Right renal cortex interstitium (tissue), 3 donors: ENCODE measurements around the gene NFATC3. TPM values are rescaled to one million over a fixed set of nuclear protein-coding genes. Genes with fewer than 3 reads are reported as not detected.

Experiments
- DNase-seq, 3 donors: peaks; one replicate each; pipeline ENCODE4 v3.0.0-alpha.2; 2013; ENCODE audit warnings: low read depth in 3 of 3, low spot score in 2 of 3
- polyA plus RNA-seq, 3 donors: library from polyadenylated mRNA; unstranded; fragments of 120-200 nt; gene quantifications; one replicate each; pipeline ENCODE4 v1.2.1, GENCODE V29; 2013; ENCODE audit not compliant: insufficient read length in 3 of 3

The NFATC3 gene
- polyA plus RNA-seq, 3 donors = 35.7 to 39.6 (median 36.1) TPM

DNA sequence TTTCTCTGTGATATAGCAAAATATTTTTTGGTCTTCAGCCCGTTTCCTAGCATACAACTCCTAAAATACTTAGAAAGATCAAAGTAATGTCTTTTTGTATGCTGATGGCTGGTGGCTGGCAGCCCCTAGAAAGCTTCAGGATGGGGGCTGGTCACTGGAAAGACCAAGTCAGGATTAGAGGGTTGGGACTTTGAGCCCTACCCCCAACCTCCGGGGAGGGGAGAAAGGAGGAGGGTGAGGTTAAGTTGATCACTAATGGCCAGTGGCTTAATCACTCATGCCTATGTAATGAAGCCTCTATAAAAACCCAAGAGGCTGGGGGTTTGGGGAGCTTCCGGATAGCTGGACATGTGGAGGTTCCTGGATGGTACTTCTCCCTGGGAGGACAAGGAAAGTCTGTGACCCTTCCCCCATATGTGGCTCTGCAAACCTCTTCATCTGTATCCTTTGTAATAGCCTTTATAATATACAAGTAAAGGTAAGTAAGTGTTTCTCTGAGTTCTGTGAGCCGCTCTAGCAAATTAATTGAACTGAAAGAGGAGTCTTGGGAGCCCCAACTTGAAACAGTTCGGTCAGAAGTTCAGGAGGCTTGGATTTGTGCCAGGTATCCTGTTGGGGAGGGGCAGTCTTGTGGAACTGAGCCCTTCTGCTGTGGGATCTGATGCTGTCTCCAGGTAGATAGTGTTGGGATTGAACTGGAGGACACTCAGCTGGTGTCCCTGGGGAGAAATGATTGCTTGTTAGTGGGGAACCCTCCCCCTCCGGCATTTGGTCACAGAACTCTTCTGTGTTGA is 182.6 kb downstream of the NFATC3 start:
- no peak for DNase-seq

DNA sequence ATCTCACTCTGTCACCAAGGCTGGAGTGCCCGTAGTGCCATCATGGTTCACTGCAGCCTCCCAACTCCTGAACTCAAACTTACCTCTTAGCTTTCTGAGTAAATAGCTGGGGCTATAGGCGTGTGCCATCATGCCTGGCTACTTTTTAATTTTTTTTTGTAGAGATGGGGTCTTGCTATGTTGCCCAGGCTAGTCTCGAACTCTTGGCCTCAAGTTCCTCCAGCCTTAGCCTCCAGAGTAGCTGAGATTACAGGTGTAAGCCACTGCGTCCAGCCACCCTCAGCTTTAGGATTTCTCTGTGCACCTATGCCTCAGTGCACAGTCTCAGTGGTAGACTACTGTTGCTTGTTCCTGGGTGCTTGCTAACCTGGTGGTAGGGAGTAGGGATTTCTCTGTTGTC is 184.6 kb downstream of the NFATC3 start:
- no peak for DNase-seq

DNA sequence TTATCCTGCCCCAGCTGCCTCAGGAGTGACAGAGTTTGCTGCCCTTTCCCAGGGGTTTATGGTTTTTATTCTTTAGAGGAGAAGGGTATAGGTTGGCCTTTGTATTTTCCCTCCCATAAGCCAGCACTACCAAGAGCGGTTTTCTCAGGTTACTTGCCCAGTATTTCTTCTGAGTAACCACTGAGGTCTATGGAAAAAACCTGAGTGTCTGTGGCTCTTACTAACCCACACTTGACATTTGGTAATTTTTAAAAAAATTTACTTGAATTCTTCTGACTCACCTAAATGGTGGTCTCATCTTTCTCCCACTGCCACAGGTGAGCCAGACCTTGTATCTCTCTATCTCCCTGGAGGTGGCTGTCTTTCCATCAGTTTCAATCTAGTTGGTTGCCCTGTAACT is 185.2 kb downstream of the NFATC3 start:
- DNase-seq = no peak

DNA sequence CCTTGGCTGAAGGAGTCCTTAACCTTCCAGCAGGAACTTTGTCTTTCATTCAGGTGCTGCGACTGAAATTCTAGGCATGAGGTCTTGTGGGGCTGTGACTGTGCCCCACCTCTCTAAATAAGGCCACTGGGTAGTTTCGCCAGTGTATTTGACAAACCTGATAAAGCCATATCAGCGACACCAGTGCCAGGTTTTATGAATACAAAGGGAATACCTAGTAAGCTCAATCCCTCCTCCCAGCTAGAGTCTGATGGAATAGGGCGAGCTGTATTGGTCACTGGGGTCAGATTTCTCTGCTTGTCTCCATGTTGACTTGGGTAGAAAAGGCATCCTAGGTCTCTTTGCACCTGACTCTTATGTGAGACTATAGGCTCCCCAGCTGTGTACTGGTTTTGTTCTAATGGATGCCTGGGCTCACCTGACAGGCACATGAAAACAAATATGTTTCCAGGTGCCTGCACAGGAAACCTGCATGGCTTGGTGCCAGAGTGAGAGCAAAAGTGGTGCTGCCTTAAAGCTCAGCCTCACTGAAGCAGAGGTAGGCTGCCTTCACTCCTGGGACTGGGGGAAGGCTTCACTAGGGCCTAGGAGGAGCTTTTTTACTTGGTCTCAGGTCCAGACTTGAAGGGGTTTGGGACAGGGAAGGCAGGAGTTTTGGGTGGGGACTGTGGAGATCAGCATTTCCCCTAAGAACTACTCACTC is 187.5 kb downstream of the NFATC3 start:
- no peak for DNase-seq

DNA sequence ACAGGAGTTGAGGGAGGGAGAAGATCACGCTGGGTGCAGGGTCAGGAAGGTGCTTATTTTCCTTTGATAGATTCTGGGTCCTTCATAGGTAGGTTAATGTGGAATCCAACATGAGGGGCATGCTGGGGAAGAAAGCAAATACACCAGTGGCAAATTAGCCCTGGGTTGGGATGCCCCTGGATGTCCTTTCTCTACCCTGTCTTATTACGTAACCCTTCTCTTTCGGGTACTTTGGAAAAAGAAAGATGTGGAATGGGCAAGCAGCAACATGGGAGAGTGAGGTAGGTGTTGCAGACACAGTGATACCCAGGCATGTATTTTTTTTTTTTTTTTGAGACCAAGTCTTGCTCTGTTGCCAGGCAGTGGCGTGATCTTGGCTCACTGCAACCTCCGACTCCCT is 188.3 kb downstream of the NFATC3 start:
- DNase-seq = no peak

DNA sequence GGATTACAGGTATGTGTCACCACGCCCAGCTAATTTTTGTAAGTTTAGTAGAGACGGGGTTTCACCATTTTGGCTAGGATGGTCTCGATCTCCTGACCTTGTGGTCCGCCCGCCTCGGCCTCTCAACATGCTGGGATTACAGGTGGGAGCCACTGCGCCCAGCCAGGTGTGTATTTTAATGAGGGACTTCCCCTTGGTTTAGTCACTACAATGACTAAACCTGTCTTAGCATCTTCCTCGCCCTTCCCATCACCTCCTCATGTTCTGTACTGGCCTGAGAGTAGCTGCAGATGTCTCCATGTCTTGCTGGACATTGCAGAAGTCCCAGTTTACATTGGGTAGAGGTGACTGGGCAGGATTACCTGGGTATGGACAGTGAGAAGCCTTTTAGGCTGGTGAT is 188.7 kb downstream of the NFATC3 start:
- DNase-seq = no peak

DNA sequence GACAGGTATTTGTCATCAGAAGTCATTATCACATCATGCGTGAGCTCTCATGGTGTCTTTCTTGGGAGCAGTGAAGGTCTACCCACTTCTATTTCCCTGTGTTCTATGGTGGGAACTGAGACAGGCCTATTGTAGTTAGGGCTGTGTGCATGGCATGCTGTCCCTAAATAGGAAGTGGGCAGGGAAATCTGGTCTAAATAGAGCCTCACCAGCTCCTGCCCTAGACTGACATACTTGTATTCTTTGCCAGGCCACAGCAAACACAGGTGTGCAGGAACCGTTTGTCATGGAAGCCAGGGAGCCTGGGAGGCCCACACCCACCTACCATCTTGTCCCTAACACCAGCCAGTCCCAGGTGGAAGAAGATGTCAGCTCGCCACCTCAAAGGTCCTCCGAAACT is 189.3 kb downstream of the NFATC3 start:
- DNase-seq = no peak

DNA sequence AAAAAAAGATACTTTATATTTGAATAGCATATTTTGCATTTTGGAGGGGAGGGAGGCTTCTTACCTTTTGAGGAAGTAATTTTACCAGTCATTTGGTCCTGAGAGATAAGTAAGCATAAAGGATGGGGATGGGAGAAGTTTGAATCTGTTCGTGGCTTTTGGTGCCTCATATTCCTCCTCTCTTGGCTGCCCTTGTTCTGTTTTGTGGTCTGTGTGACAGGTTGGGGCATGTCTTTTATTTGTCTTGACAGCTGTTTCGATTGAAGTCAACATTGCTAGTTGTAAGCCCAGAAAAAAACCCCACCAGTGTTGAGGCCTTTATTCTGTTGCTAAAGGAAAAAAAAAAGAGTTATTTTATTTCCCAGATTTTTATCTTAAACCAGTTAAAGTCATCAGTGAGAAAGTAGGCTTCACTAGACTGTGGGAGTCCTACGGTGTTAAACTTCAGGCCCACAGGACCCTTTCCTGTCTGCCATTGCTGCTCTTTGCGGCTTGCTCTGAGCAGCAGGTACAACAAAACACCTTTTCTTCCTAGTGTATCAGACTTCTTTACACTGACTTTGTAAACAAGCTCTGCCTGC is 190.5 kb downstream of the NFATC3 start:
- no peak for DNase-seq

DNA sequence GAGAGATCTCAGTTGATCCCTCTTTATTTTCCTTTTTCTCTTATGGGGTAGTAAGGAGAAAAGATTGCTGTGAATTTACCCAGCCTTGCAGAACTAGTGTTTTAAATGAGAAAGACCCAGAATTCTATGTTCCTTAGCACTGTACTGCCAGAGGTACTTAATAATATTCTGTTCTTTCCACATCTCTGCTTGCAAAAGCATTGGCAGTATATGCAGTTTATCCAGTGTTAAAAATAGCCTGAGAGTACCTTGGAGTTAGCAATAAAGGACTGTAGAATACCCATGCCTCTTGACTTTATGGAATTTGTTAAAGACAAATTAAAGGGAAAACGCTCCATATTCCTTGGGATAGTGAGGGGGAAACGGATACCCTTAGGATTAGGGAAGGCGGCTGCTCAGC is 191.1 kb downstream of the NFATC3 start:
- DNase-seq = no peak

Other genes starting within 250 kb of the NFATC3 start
- 10 to 100 TPM; 27.5 to 34.1 (median 32.5) TPM for gene THAP11, start 243.1 kb upstream of the NFATC3 start, polyA plus RNA-seq
- gene NUTF2, start 238.4 kb upstream of the NFATC3 start, polyA plus RNA-seq = 100 to 1,000 TPM; 118 to 138 (median 134) TPM
- gene CENPT, start 237.7 kb upstream of the NFATC3 start, polyA plus RNA-seq = 10 to 100 TPM; 37.3 to 44.4 (median 40.6) TPM
- gene EDC4, start 212.3 kb upstream of the NFATC3 start, polyA plus RNA-seq = 10 to 100 TPM; 82.0 to 85.6 (median 83.2) TPM
- not detected for gene NRN1L, start 200.5 kb upstream of the NFATC3 start, polyA plus RNA-seq
- 10 to 100 TPM; 31.6 to 38.0 (median 35.5) TPM for gene PSKH1, start 192.1 kb upstream of the NFATC3 start, polyA plus RNA-seq
- 1 to 10 TPM; 6.7 to 7.6 (median 7.0) TPM for gene CTRL, start 153.5 kb upstream of the NFATC3 start, polyA plus RNA-seq
- gene PSMB10, start 148.5 kb upstream of the NFATC3 start, polyA plus RNA-seq = 10 to 100 TPM; 20.3 to 21.9 (median 21.8) TPM
- gene LCAT, start 141.2 kb upstream of the NFATC3 start, polyA plus RNA-seq = 10 to 100 TPM; 12.7 to 14.6 (median 13.4) TPM
- gene SLC12A4, start 116.7 kb upstream of the NFATC3 start, polyA plus RNA-seq = 10 to 100 TPM; 30.6 to 33.8 (median 30.9) TPM
- gene DPEP3, start 104.9 kb upstream of the NFATC3 start, polyA plus RNA-seq = under 1 TPM in 2 of 3 donors, not detected in 1; 0.06 to 0.11 TPM
- 1 to 10 TPM in 1 of 3 donors, under 1 TPM in 2; 0.57 to 1.0 (median 0.71) TPM for gene DPEP2, start 85.9 kb upstream of the NFATC3 start, polyA plus RNA-seq
- not detected for gene DPEP2NB, start 69.5 kb upstream of the NFATC3 start, polyA plus RNA-seq
- gene DDX28, start 62.1 kb upstream of the NFATC3 start, polyA plus RNA-seq = 10 to 100 TPM; 10.2 to 11.6 (median 11.0) TPM
- 10 to 100 TPM; 13.3 to 16.6 (median 14.1) TPM for gene DUS2, start 62.1 kb upstream of the NFATC3 start, polyA plus RNA-seq
- gene ESRP2, start 150.8 kb downstream of the NFATC3 start, polyA plus RNA-seq = 10 to 100 TPM; 23.1 to 28.6 (median 26.1) TPM
- gene PLA2G15, start 160.0 kb downstream of the NFATC3 start, polyA plus RNA-seq = 10 to 100 TPM; 18.8 to 22.4 (median 20.8) TPM
- gene SLC7A6, start 179.2 kb downstream of the NFATC3 start, polyA plus RNA-seq = 10 to 100 TPM; 11.3 to 12.9 (median 12.8) TPM
- gene SLC7A6OS, start 225.6 kb downstream of the NFATC3 start, polyA plus RNA-seq = 10 to 100 TPM; 21.1 to 23.9 (median 21.4) TPM
- 10 to 100 TPM; 36.3 to 51.6 (median 46.2) TPM for gene PRMT7, start 225.6 kb downstream of the NFATC3 start, polyA plus RNA-seq